ENCODE measurements around the gene NCAM1.

GRCh38 chr11:113084297-113084696, 123.1 kb downstream of the NCAM1 start:
- TF ChIP-seq CTCF (IDR thresholded peaks at IDR 0.05; ENCODE audit: insufficient read depth, low read length) (no peak), POLR2AphosphoS5 (IDR thresholded peaks at IDR 0.05; ENCODE audit: low read depth) (no peak), REST (IDR thresholded peaks at IDR 0.05; ENCODE audit: insufficient replicate concordance, low read depth) (no peak), SPI1 (IDR thresholded peaks at IDR 0.05; ENCODE audit: borderline replicate concordance, low read depth) (no peak), GABPA (IDR thresholded peaks at IDR 0.05; ENCODE audit: low read depth) (no peak)

Measured in HL-60 (cell line).